RPMI8226 (cell line): Measurements from ENCODE around the gene PCGF2.

ENCODE experiments used
- DNase-seq: peaks from one replicate; pipeline ENCODE4 v3.0.0-alpha.2; 2015

PCGF2 gene

GRCh38 chr17:38751144-38751807 lies 3.1 kb upstream of the PCGF2 start:
- no peak for DNase-seq

- DNase-seq, result peak; percentile 61
These were observed 2.4 kb upstream of the PCGF2 start for GRCh38 chr17:38750312-38751121.

GRCh38 chr17:38750044-38750311 lies 1.8 kb upstream of the PCGF2 start:
- DNase-seq, result no peak

DNA sequence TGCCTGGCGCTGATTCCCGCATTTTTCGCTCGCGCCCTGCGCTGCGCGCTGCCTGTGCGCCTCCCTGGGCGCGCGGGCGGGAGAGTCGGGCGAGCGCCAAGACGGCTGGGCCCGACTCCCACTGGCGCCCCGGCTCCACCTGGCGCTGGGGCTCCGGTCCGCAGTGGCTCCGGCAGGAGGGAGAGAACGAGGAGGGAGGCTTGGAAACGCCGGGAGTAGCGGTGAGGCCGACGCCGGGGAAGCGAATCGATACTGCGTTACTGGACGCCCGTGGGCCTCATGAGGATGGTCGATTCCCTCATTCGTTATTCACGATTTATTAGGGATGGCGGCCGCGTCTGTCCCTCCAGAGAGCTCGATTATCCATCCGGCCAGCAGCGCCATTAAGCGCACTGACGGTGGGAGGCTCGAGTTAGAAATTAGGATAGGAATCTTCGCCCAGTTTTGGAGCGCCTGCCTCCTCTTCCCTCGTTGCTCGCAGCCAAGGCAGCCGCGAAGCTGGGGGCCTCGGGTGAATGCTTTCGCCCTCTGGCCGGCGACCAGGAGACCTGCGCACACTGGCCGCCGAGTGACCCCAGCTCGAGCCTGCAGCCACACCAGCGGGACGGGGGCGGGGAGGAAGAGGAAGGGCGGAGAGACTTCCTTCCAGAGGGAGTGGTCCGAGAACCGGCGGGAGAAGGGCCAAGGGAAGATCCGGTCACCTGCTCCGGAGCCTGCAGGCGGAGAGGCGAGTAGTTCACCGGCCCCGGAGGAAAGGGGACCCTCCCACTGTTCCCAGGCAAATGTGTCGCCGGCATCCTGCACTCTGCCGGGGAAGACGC lies 1.3 kb upstream of the PCGF2 start:
- peak; percentile 49 for DNase-seq

DNA sequence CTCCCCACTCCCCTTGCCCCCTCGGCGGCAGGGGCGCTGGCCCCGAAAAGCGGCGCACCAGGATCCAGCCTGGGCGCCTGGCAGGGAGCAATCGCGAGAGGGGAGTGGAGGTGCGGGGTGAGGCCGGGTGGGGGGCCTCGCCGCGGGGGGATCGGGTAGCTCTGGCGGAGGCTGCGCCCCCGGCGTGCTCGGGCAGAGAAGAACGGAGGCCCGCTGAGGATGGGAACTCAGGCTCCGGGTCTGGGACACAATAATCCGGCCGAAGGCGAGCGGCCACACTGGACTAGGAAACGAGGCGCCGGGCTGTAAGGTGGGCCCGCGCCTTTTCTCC lies 721 bp upstream of the PCGF2 start:
- DNase-seq, result no peak

DNA sequence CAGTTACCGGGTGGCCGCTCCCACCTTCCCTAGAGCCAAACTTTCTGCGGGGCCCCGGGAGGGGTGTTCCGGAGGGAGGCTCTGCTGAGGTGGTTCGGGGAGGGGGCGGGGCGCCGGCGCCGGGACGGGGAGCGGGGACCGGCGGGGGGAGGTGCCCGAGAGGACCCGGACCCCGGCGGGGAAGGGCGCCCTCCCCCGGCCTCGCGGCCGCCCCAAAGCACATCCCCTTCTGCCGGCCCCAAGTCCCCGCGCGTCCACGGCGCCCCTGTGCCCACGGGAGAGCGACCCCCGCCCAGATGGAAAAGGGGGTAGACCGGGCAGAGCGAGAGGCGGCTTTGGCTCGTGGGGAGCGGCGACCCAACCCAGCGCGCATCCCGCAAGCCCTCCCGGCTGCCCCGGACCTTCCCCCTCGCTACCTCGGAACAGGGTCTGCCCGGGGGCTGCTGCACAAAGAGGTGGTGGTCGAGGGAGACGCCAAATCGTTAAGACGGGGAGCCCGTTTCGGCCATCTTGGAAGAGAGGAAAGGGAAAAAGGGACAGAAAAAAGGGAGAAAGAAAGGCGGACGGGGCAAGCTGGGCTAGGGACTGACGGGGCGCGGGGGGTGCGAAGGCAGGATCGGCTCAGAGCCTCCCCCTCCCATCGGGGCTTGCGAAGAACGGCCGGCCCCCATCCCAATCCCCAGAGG lies 530 bp downstream of the PCGF2 start:
- peak; percentile 46 for DNase-seq

- peak; percentile 38 for DNase-seq
These were observed 1.2 kb downstream of the PCGF2 start for GRCh38 chr17:38746849-38747462.

GRCh38 chr17:38746004-38746848 lies 1.9 kb downstream of the PCGF2 start:
- DNase-seq, result no peak

DNA sequence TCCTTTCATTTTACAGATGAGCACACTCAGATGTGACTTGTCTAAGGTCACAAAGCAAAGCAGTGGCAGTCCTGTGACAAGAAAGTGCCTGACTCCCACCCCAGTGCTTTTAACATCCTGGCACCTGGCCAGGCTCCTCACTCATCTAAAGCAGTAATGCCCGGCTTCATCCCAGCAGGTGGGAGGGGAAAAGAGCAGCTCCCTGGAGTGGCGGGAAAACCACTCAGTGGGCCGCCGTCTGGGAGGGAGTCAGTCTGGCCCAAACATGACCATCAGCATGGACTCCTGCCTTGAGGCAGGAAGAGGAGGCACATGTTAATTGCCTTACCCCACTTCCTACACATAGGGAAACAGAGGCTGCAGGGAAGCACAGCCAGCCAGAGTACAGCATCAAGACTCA lies 2.6 kb downstream of the PCGF2 start:
- DNase-seq, result no peak

- DNase-seq, result peak; percentile 40
These were observed 4.5 kb downstream of the PCGF2 start for GRCh38 chr17:38743556-38744171.

DNA sequence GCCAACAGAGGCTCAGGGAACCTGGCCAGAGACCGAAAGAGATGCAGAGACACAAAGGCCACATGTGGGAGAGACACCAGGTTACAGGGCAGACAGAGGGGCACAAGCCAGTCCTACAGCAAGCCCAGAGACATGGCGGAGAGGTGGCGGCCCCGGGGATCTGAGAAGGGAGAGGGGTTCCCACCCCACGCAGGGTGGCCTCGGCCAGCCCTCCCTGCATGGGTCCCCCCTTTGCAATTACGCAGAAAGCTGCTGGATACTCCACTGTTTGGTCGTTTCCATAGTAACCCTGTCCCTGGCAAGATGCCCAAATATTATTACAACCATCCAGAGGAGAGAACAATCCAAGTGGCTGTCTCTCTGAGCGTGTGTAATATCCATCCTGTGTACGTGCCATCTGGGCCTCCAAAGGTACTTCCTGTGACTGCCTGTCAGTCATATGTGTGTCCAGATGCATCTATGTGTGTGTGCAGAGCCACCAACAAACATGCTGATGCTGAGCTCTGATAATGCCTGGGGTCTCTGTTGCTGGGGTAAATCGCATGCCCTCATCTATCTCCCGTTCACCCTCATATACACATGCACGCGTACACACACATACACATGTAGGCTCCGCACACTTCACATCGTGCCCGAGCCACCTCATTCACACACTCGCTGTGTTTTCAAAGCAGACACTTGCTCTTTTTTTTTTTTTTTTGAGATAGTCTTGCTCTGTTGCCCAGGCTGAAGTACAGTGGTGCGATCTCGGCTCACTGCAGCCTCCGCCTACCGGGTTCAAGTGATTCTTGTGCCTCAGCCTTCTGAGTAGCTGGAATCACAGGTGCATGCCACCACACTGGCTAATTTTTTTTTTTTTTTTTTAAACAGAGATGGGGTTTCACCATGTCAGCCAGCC lies 5.5 kb downstream of the PCGF2 start:
- peak; percentile 34 for DNase-seq

- DNase-seq, result peak; percentile 49
These were observed 6.2 kb downstream of the PCGF2 start for GRCh38 chr17:38741921-38742410.

GRCh38 chr17:38741461-38741860 lies 6.7 kb downstream of the PCGF2 start:
- DNase-seq, result no peak

DNA sequence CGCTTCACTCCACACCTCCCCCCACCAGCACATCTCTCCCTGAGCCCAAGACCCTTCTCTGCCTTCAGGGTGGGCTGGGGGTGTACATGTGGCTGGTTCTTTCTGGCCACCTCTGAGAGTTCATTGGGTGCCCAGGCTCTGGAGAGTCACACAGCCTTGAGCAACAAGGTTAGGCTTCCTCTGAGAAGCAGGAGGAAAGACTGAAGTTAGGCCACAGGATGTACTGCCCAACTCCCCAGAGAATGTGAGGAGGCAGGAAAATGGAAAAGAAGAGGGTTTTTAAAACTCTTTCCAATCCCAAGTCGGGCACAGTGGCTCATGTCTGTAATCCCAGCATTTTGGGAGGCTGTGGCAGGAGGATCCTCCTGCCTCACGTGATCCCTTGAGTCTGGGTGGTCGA lies 7.3 kb downstream of the PCGF2 start:
- DNase-seq, result no peak

DNA sequence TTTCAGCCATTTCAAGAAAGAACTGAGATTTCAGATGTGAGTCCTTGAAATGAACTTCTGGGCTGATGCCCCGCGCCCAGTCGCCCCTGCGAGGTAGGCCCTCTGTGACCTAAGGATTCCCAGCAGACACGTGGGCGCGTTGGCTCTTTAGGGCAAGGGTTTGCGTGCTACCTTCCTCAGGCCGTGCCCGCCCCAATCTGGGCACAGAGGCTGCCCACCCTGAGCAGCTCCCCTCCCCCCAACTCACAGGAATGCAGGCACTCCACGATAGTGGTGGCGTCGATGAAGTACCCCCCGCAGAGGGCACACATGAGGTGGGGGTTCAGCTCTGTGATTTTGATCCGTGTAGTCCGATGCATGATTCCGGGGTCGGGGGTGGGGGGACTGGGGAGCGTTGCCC lies 8.1 kb downstream of the PCGF2 start:
- no peak for DNase-seq

DNA sequence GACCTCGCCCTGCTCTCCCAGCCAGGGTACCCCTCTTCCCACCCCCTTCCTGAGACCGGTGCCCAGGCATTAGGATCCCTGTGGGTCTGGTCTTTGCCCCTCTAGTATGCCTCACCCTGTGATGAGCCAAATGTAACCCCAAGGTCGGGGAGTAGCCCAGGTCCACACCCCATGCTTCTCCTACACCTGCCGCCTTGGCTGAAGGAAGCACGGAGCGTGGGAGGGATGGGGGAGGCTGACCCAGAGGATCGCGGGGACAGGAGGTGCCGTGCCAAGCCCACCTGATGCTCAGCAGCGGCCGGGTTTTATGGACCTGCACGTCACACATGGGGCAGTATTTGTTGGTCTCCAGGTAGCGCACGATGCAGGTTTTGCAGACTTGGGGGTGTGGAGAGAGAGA lies 8.8 kb downstream of the PCGF2 start:
- no peak for DNase-seq

- DNase-seq, result no peak
These were observed 9.4 kb downstream of the PCGF2 start for GRCh38 chr17:38738686-38739085.

DNA sequence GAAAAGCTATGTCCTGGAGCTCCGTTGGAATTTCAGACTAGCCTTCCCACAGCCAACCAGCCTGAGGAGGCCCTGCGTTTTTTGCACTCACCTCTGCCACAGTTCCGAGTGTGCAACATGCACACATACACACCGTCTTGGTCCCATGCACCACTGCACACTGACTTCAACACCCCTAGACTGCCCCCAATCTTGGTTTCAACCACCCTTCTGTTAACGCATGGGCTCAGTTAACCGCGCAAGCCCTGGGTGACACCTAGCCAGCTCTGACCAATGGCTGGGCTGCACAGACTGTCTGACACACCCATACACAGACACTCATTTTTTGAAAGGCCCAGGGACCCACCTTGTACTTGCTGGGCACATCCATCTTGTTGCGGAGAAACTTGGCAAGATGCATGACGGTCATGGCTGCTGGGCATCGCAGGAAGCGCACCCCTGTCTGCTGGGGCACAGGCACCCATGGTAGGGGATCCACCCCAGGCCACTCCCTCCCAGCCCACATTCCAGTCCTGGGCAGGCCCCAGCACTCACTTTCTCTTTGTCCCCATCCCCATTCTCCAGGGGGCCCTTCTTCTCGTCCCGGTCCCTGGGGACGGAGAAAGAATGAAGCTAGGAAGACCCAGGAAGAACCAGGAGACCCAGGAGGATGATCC lies 10.0 kb downstream of the PCGF2 start:
- no peak for DNase-seq

GRCh38 chr17:38735161-38735997 lies 12.8 kb downstream of the PCGF2 start:
- DNase-seq, result peak; percentile 56
